Anterior cingulate cortex (tissue), 58 donors: ENCODE results near the gene RAP1GAP2.
A peak's percentile ranks its signal among the peaks of the same experiment; 100 is the strongest.

Experiments
- DNase-seq, 58 donors: peaks; one replicate each; lab custom pipeline; 2025; lab: John Stamatoyannopoulos, UW

Gene RAP1GAP2

GRCh38 chr17:2902546-2902945 lies 106.3 kb downstream of the RAP1GAP2 start:
- DNase-seq, result no peak

DNA sequence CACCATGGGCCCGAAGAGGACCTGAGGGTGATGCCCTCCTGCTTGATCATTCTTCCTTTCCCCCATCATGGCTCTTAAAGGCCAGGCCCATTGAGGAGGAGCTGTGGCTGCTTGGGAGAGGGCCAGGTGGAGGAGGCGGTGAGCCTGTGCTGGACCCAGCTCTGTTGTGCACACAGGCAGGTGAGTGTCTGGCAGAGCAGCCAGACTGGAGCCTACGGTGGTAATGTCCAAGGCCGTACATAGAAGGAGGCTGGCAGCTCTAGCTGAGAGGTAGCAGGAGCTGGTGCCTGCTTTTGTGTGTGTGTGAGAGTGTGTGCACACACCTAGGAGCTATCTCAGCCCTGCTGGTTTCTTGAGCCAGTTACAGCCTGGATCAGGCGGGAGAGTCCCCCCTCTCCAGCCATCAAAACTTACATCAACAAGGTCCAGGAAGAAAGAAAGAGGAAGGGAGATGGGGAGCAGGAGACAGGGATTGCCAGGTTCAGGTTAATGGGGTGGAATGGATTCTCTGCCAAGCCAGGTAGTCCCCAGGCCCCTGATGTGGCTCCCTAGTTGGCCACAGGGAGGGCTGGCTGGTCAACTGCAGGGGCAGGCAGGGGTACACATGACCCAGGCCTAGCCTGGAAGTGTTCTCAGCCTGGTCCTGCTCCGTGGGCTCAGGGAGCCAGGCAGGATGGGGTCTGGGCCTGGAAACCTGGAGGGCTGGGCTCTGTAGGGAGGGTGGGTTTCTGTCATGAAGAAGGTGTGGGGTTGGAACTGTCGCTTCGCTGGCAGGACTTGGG lies 107.1 kb downstream of the RAP1GAP2 start:
- DNase-seq, result peak in 1 of 58 donors; percentile 5

DNA sequence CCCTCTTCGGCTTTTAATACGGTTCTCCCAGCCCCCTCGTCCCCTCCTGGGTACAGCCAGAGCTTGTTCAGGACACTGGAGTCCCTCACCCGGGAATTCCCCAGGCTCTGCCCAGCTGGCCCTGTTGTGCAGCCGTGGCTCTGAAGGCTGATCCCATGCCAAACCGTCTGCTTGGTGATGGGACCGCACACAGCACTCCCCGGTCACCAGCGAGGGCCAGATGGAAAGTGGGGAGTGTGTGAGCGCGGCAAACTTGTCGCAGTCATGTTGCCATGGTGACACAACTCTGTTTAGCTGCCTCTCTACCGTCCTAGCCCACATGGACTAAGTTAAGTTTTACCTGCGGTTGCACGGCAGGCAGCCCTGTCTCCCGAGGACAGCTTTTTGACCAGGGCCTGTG lies 107.9 kb downstream of the RAP1GAP2 start:
- peak in 54 of 58 donors; percentile 7 to 86 (median 52) for DNase-seq

- no peak for DNase-seq
Measured at GRCh38 chr17:2905269-2905668, 109.0 kb downstream of the RAP1GAP2 start.

DNA sequence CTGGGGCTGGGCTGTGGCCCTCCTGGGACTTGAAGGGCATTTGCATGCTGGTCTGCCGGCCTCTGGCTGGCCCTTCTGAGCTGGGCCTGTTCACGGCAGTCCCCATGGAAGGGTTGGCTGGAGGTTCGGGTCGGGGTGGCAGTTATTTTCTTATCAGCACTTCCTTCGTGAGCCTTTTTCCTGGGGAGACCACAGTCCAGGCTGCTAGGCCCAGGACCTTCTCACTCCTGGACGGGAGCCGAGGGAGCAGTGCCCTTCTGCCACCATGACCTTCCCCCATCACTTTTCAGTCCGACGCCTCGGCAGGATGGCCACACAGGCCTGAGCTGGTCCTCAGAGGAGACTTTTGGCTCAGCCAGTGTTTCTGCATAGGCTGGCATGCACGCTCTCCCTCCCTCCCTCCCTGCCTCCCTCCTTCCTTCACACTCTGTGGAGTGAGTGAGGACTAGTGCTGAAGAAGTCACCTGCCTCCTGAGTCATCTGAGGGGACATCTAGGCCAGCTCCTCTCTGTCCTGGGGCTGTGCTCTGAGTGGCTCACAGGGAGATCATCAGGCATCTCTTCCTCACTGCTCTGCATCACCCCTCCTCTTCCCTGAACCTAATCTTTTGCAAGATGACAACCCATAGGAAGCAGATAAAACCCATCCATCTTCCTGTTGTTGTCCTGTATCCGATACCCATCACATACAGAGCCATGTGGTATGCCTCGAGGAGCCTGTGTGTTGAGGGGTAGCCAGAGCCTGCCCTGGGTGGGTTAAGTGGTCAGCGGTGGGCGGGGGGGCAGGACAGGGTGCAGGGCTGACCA lies 109.7 kb downstream of the RAP1GAP2 start:
- DNase-seq, result no peak

DNA sequence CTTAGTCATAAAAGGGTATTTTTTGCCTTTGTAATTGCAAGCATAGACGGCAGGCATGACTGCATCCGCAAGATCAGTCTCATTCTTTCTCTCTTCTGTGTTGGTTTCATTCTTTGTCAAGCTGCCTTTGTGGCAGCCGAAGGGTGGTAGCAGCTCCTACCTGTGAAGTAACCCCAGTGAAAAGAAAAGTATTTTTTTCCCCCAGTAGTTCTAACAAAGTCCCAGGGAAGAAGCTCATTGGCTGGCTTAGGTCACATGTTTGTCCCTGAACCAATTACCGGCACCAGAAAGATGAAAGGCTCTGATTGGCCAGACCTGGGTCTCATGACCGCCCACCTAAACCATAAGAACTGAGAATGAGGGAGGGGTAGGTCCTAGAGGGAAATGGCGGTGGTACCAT lies 110.7 kb downstream of the RAP1GAP2 start:
- no peak for DNase-seq

- no peak for DNase-seq
Measured at GRCh38 chr17:2909175-2909845, 113.1 kb downstream of the RAP1GAP2 start.

GRCh38 chr17:2909846-2910234 lies 113.6 kb downstream of the RAP1GAP2 start:
- no peak for DNase-seq

GRCh38 chr17:2911035-2911754 lies 115.0 kb downstream of the RAP1GAP2 start:
- no peak for DNase-seq

GRCh38 chr17:2911755-2912111 lies 115.5 kb downstream of the RAP1GAP2 start:
- no peak for DNase-seq

GRCh38 chr17:2912754-2913153 lies 116.5 kb downstream of the RAP1GAP2 start:
- no peak for DNase-seq

DNA sequence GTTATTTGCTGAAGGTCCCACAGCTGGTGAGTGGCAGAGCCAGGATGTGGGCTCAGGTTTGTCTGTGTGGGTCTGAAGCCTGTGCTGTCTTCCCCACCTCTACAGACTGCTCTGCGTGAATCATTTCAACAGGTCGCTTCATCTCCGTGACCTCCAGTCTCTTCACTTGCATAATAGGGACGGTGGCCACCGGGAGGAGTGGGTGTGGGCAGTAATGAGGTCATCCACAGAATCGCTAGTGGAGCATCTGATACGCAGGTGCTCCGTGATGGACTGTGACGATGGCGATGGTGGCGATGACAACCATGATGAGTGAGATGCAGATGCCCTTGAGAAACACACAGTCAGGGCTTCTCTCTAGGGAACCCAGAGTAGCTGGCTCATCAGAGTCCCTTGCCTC lies 120.2 kb downstream of the RAP1GAP2 start:
- no peak for DNase-seq

- no peak for DNase-seq
Measured at GRCh38 chr17:2921443-2921842, 125.2 kb downstream of the RAP1GAP2 start.

- no peak for DNase-seq
Measured at GRCh38 chr17:2924211-2924610, 128.0 kb downstream of the RAP1GAP2 start.

DNA sequence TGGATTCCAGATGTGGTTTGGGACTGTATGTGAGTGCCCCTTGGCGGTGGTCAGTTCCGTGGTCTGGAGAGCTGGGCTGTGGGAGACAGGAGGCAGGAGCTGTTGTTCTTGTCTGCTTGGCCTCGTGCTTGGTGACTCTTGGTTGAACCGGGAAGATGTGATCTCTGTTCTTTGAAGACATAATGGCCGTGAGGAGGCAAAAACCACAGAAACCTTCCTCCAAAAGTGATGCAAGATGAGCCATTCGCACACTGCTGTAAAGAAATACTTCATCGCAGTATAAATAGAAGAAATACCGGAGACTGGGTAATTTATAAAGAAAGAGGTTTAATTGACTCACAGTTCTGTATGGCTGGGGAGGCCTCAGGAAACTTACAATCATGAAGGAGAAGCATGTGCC lies 128.8 kb downstream of the RAP1GAP2 start:
- DNase-seq, result no peak

DNA sequence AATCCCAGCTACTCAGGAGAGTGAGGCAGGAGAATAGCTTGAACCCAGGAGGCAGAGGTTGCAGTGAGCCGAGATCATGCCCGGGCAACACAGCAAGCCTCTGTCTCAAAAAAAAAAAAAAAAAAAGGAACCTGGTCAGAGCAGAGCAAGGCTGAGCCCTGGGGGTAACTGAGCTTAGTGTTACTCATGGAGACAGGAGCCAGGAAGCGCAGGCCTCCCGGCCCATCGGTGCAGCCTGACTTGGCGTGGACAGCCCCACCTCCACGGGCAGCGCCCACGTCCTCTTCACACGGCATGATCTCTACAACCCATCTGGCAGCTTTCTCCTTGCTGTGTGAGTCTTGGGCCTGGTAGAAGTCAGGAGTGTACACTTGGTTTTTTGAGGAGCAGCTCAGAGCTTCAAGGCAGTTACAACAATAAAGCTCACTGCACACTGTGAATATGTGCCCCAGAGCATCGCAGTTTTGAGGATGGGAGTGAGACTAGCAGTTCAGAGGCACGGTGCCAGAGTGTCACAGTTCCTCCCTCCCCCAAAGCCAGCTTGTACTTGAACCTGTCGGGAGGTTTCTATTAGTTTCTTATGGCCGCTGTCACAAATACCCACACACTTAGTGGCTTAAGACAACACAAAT lies 129.9 kb downstream of the RAP1GAP2 start:
- DNase-seq, result no peak

DNA sequence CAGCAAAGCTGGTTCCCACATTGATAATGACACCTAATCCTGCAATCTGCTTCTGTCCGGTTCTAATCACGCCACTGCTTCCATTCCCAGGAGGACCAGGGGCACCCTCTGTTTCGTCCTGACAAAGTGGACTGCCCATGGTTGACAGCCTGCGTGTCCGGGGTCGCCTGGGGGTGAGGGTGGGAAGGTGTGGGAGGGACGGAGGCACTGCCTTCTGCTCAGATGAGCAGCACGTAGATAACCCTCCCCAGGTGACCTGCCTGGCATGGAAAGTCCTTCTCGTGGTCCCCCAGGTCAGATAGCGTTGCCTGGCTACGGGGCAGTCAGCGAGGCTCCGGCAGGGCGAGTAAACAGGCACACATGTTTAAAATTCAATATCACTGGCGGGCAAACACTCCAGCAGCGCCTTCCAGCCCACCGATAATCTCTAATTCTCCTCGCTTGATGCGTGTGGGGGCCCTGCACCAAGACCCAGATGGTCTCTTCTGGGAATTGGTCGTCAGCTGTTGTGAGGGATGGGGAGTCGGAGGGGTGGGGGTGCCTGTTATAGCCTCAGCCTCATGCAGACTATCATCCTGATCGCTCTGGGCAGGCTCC lies 132.2 kb downstream of the RAP1GAP2 start:
- DNase-seq, result no peak

DNA sequence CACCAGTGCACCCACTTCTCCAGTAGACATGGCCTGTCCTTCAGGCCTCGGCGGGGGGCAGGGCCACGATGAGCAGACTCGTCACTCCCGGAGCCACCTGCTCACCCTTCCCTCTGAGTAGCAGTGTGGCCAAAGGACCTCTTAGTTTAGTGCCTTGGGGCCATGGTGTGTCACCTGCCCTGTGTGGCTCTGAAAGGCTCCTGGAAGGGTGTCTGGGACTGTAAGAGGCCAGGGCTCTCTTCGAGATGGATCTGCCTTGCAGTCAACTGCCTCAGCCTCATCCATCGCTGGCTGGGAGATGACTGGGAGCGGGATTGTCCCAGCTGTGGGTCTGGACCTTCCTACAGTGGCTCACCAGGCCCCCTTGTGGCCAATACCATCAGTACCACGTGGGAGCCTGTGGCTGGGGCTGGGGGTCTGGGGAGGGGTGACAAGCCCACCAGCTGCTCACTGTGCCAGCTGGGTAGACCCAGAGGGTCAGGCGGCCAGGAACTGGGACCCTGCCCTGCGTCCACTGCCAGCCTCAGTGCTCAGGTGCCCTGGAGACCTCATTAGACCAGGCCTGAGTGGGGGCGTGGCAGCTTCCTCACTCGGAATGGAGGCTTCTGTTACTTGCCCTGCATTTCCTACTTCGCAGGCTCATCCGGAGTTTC lies 133.8 kb downstream of the RAP1GAP2 start:
- DNase-seq, result peak in 1 of 58 donors; percentile 10

DNA sequence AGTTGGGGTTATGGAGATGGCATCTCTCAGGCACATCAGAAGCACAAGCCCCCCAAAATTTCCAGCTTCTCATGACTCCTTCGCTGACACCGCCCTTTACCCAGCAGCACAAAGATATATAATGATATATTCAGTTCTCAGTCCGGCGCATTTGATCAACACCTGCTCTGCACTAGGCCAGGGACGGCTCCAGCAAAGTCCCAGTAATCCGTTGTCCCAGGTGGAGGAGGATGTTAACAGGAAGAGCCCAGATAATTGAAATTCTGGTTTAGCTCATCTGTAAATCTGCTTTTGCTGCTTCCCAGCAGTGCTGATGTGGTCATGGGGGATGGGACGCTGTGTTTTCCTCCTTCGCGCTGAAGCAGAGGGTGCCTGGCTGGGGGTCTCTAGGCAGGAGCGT lies 135.6 kb downstream of the RAP1GAP2 start:
- no peak for DNase-seq
